Right lobe of liver (tissue), 6 donors: ENCODE data around the gene GMPR. TPM values are rescaled to one million over a fixed set of nuclear protein-coding genes. Genes with fewer than 3 reads are reported as not detected.

Source experiments
- ATAC-seq, 4 donors: fragments of 200-7000 bp; cut with Tn5 transposase; one replicate each; pipeline ENCODE4 v1.9.1; 2020; ENCODE audit warnings: mild to moderate bottlenecking in 4 of 4, moderate library complexity in 4 of 4
- DNase-seq, 3 donors: peaks; one replicate each; pipeline ENCODE4 v3.0.0-alpha.2; 2020
- H3K27ac ChIP-seq, 3 donors: fragments of 200-600 bp; one replicate each; pipeline ENCODE4 v1.8.0; 2022
- H3K27me3 ChIP-seq, 2 donors: fragments of 200-600 bp; one replicate each; pipeline ENCODE4 v1.8.0; 2022
- H3K36me3 ChIP-seq, 4 donors: fragments of 200-600 bp; sonication (generic) in 1 of 4; one replicate each; pipeline versions ENCODE4 v1.5.1 to v1.8.0; 2017 to 2022; ENCODE audit warnings: control low read depth in 1 of 4
- H3K4me1 ChIP-seq, 4 donors: fragments of 200-600 bp; sonication (generic) in 1 of 4; one replicate each; pipeline versions ENCODE4 v1.5.1 to v1.8.0; 2017 to 2022; ENCODE audit warnings: control low read depth in 1 of 4
- H3K4me3 ChIP-seq, 3 donors: fragments of 200-600 bp; one replicate each; pipeline ENCODE4 v1.8.0; 2022
- H3K9me3 ChIP-seq, 4 donors: fragments of 200-600 bp; sonication (generic) in 1 of 4; one replicate each; pipeline versions ENCODE4 v1.5.1 to v1.8.0; 2017 to 2022; ENCODE audit warnings: control low read depth in 1 of 4
- POLR2A ChIP-seq: fragments of 450-650 bp; IDR thresholded peaks from one replicate; pipeline ENCODE4 v1.6.1; 2017; ENCODE audit warnings: antibody characterized with exemption, mild to moderate bottlenecking
- WGBS: methylation state at CpG from one replicate; pipeline ENCODE4 v1.1.6; 2018; ENCODE audit warnings: low coverage, low lambda C conversion rate; ENCODE audit not compliant: insufficient coverage; ENCODE audit errors: missing lambda C conversion rate; 5-methylcytosine and 5-hydroxymethylcytosine counted together
- intact Hi-C, 2 donors: fragments of 100-400 bp; cut with DNase I; formaldehyde crosslinking; loops; one replicate each; pipeline versions ENCODE4 v1.11.2 to v1.14.1; 2022
- total RNA-seq, 6 experiments: library from RNA; depleted of rRNA in 2 of 6; stranded (reverse); fragments of >200 nt in 2 of 6; fragmentation: NEBNext Ultra II Directional in 3 of 6; extraction: Animal tissue kit (Norgen Biotek cat#: 25700) in 3 of 6; gene quantifications; one replicate each; pipeline versions ENCODE4 v1.1.0 to v1.2.4, GENCODE V29; 2016 to 2023
- TF ChIP-seq, protein P1 (sequence below), 4 donors: fragments of 200-600 bp in 3 of 4; fragments of 450-650 bp in 1 of 4; IDR thresholded peaks; one replicate each; pipeline versions ENCODE4 v1.5.1 to v1.8.0; 2016 to 2022; ENCODE audit warnings: antibody characterized with exemption in 4 of 4, mild to moderate bottlenecking in 2 of 4
- donor health status: DM: no; HTN: yes; CAD: no.
- donor health status: DM: no; HTN: no; CAD: no.
- donor health status: DM: no; HTN: no; CAD: no.
- donor health status: DM: no; HTN: yes; CAD: no.
- donor health status: DM: no; HTN: yes; CAD: no.

Gene GMPR
- total RNA-seq, 6 experiments from 2014 or later = 3.7 to 6.5 (median 4.9) TPM

DNA sequence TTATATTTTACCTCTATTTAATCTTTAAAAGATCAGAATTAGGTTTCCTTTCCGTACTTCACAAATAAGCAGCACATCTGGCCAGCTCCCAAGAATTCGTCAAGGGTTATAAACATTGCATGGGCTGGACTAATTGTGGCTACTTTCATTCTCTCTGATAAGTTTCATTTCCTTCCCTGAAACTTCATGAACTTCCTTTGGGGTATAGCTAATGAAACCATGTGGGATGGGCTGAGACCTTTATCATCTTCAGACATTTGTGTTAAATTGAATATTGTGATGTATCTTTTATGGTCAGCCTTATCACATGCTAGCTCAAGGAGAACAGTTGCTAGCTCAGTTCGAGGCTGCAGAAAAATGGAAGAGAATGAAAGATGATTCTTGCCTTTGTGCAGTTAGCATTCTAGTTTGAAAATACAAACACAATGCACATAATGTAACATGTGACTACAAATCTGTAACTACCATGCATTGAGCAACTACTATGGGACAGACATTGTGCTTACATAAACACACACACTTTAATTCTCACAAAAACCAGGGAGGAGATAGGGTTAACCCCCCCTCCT, 1.7 kb upstream of the GMPR start:
- intact Hi-C loops = no loop called here
- ATAC-seq = peak in 3 of 4 donors; percentile 7 to 11 (median 10)
- no peaks in the 10 kb centered on the region for H3K9me3 ChIP-seq

DNA sequence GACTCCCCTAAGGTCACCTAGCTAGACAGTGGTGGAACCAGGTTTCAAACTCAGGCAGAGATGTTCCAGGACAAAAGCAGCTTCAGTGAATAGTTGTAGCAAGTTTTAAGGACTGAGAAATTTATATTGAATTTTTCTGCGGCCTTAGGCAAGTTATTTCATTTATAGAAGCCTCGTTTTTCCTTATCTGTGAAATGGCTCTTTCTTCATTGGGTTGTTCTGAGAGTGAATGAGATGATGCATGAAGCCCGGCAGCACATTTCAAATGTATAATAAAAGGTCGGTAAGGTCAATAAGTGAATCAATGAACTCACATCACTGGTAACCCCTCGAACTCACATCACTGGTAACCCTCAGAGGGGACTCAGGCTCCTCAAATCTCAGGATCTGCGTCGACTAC, 1.1 kb upstream of the GMPR start:
- intact Hi-C loops = no loop called here
- H3K27me3 ChIP-seq = no peaks in the 10 kb centered on the region
- DNase-seq = no peak
- ATAC-seq = no peak
- H3K27ac ChIP-seq = no peak overlapping the region
- TF ChIP-seq POLR2A = no peak
- TF ChIP-seq, protein P1, sequence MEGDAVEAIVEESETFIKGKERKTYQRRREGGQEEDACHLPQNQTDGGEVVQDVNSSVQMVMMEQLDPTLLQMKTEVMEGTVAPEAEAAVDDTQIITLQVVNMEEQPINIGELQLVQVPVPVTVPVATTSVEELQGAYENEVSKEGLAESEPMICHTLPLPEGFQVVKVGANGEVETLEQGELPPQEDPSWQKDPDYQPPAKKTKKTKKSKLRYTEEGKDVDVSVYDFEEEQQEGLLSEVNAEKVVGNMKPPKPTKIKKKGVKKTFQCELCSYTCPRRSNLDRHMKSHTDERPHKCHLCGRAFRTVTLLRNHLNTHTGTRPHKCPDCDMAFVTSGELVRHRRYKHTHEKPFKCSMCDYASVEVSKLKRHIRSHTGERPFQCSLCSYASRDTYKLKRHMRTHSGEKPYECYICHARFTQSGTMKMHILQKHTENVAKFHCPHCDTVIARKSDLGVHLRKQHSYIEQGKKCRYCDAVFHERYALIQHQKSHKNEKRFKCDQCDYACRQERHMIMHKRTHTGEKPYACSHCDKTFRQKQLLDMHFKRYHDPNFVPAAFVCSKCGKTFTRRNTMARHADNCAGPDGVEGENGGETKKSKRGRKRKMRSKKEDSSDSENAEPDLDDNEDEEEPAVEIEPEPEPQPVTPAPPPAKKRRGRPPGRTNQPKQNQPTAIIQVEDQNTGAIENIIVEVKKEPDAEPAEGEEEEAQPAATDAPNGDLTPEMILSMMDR (IDR thresholded peaks at IDR 0.05) = no peak
- no peaks in the 10 kb centered on the region for H3K36me3 ChIP-seq
- H3K4me1 ChIP-seq = peaks cover 0 to 26% (median 3%) of the 10 kb centered on the region in 4 donors
- H3K4me3 ChIP-seq = no peak overlapping the region
- 77% methylated on average over 7 of the region's 7 CpGs for WGBS
- no peaks in the 10 kb centered on the region for H3K9me3 ChIP-seq

More for the DNA sequence above, 1.7 kb upstream of the GMPR start:
- Histone ChIP-seq H3K27ac (peak overlapping the region in 1 of 3 donors; percentile 6), H3K36me3 (no peaks in the 10 kb centered on the region), H3K27me3 (no peaks in the 10 kb centered on the region), H3K4me3 (no peak overlapping the region), H3K4me1 (peaks cover 0 to 26% (median 3%) of the 10 kb centered on the region in 4 donors)
- TF ChIP-seq, protein P1 (IDR thresholded peaks at IDR 0.05) = no peak
- no peak for TF ChIP-seq POLR2A
- DNase-seq = peak in 2 of 3 donors; percentile 43 to 61
- WGBS = 3% methylated on average over 3 of the region's 3 CpGs

DNA sequence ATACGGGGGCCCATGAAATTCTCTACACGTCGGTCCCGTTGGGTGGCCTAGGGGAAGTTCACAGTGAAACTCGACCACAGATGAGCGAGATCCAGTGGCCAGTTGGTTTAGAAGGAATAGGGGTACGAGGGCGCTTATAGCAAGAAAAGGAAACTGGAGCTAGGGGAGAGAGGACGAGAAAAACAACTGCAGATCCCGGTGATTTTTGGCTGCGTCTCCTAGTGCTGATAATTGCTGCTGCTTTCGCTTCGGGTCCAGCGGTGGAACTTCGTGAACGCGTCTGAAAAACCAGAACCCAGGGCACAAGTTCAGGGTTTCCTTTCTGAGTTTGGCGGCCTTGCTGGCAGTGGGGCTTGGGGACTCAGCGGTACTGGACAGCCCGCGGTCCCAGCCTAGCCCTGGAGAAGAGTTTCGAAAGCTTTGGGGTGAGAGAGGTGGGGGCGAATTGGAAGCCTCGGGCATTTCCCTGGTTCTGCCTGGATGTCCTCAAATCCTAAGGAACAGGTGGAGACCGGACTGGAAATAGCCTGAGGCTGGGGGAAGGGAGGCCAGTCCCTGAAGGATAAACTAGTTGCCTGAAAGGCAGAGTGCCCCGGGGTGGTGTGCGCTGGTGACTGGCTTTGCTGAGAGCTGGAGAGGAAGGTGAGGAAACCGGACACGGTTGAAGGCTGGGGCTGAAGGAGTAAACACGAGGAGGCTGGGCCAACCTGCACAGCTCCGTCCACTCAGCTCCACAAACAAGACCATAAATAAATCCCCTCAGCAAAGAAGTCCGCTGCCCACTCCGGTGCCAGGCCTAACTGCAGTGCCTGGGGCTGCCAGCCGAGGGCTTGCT, 793 bp downstream of the GMPR start:
- no peaks in the 10 kb centered on the region for H3K9me3 ChIP-seq
- WGBS = 2% methylated on average over 26 of the region's 34 CpGs
- intact Hi-C loops = no loop called here

DNA sequence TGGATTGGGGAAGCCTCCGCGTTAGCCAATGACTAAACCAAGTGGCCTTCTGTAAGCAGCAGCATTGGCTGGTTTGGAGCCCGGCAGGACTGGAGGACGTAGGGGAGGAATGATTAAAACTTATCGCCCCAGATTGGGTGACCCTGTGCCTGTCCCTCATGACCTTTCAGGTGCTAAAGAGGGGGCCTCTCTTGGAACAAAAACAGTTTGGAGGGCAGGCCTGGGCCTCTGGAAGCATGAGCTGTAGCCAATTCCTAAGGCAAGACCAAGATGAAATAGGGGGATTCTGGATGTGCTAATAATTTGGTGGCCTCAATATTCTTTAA, 1.4 kb downstream of the GMPR start:
- peak in 2 of 3 donors; percentile 78 to 81 for DNase-seq
- intact Hi-C loops = loop anchor here in 1 of 2 donors (10.0 kb wide), 1 partner anchor 85 kb away; no protein-coding TSS in a partner anchor
- Histone ChIP-seq H3K27ac (peak overlapping the region in 2 of 3 donors; percentile 45 to 68), H3K4me1 (peaks cover 0 to 26% (median 3%) of the 10 kb centered on the region in 4 donors), H3K27me3 (no peaks in the 10 kb centered on the region), H3K9me3 (no peaks in the 10 kb centered on the region), H3K36me3 (no peaks in the 10 kb centered on the region), H3K4me3 (peak overlapping the region in 2 of 3 donors; percentile 61 to 67)
- TF ChIP-seq, protein P1 (IDR thresholded peaks at IDR 0.05) = no peak
- no peak for TF ChIP-seq POLR2A
- WGBS = 14% methylated on average over 5 of the region's 5 CpGs
- ATAC-seq = peak in 1 of 4 donors; percentile 85

More for the DNA sequence above, 793 bp downstream of the GMPR start:
- peak overlapping the region; percentile 59 to 67 (median 61) for H3K4me3 ChIP-seq
- no peaks in the 10 kb centered on the region for H3K36me3 ChIP-seq
- no peak for TF ChIP-seq POLR2A
- TF ChIP-seq, protein P1 (IDR thresholded peaks at IDR 0.05) = peak; percentile 32 to 48 (median 42)
- H3K27me3 ChIP-seq = no peaks in the 10 kb centered on the region
- H3K4me1 ChIP-seq = peaks cover 0 to 26% (median 3%) of the 10 kb centered on the region in 4 donors
- DNase-seq = peak in 2 of 3 donors; percentile 54 to 80
- peak; percentile 58 to 82 (median 78) for ATAC-seq
- peak overlapping the region; percentile 45 to 68 (median 63) for H3K27ac ChIP-seq
